H1 (cell line): Measurements from ENCODE around the gene ALOX15. TPM values are rescaled to one million over a fixed set of nuclear protein-coding genes. Genes with fewer than 3 reads are reported as not detected.

Experiments used
- CTCF ChIA-PET: fragments of 300-600 bp; sonication (Branson Sonifier 250); formaldehyde crosslinking; loops from one replicate; lab custom pipeline; 2021; ENCODE audit not compliant: partially characterized antibody; lab: Charles Lee
- POLR2A ChIA-PET: fragments of 300-600 bp; sonication (Branson Sonifier 250); formaldehyde crosslinking; loops from one replicate; lab custom pipeline; 2021; ENCODE audit warnings: inconsistent platforms; ENCODE audit not compliant: partially characterized antibody; lab: Charles Lee
- DNase-seq, 2 experiments: peaks; one replicate each; pipeline versions ENCODE4 v3.0.0 to v3.0.0-alpha.2; 2010 to 2022; ENCODE audit warnings: low spot score in 2 of 2, low read depth in 1 of 2, mixed read lengths in 1 of 2
- FAIRE-seq: peaks from 2 replicates; lab custom pipeline; 2011; peaks lifted over from hg19 to GRCh38; lab: Jason Lieb, UNC
- H2AFZ ChIP-seq: 2 replicates; pipeline ENCODE4 v1.8.1; 2012; ENCODE audit warnings: low read length, inconsistent platforms
- H2AK5ac ChIP-seq: 2 replicates; pipeline ENCODE4 v1.6.1; 2013; ENCODE audit warnings: low read depth, low read length
- H2BK120ac ChIP-seq: replicated peaks from 2 replicates; pipeline ENCODE3; 2013; ENCODE audit warnings: low read depth, low read length, inconsistent platforms
- H2BK12ac ChIP-seq: 2 replicates; pipeline ENCODE4 v1.6.1; 2013; ENCODE audit warnings: low read depth, low read length
- H2BK15ac ChIP-seq: 2 replicates; pipeline ENCODE4 v1.6.1; 2013; ENCODE audit warnings: low read length
- H2BK20ac ChIP-seq: 2 replicates; pipeline ENCODE4 v1.6.1; 2013; ENCODE audit warnings: low read length
- H2BK5ac ChIP-seq: 2 replicates; pipeline ENCODE4 v1.6.1; 2013; ENCODE audit warnings: low read depth, low read length
- H3K14ac ChIP-seq: 2 replicates; pipeline ENCODE4 v1.6.1; 2013; ENCODE audit warnings: inconsistent platforms; ENCODE audit not compliant: insufficient read length
- H3K18ac ChIP-seq: 2 replicates; pipeline ENCODE4 v1.6.1; 2013; ENCODE audit warnings: low read length; ENCODE audit errors: extremely low read depth
- H3K23ac ChIP-seq: 2 replicates; pipeline ENCODE4 v1.6.1; 2013; ENCODE audit warnings: inconsistent platforms; ENCODE audit not compliant: insufficient read length
- H3K23me2 ChIP-seq: 2 replicates; pipeline ENCODE4 v1.6.1; 2013; ENCODE audit warnings: low read depth, low read length
- H3K27ac ChIP-seq: 2 replicates; pipeline ENCODE4 v1.6.1; 2011; ENCODE audit warnings: low read depth, low read length, inconsistent platforms
- H3K27me3 ChIP-seq, 4 experiments: replicated peaks in 1 of 4; 1 replicate in 1 of 4; 2 replicates in 3 of 4; pipeline versions ENCODE4 v1.6.1 to v1.8.1; 2011 to 2013; ENCODE audit warnings: low read length in 3 of 4, mild to moderate bottlenecking in 3 of 4, inconsistent platforms in 2 of 4, mixed read lengths in 2 of 4, moderate library complexity in 1 of 4; ENCODE audit not compliant: control insufficient read depth in 3 of 4, insufficient read depth in 3 of 4; ENCODE audit errors: extremely low read depth in 1 of 4
- H3K36me3 ChIP-seq, 4 experiments: 2 replicates each; pipeline versions ENCODE4 v1.6.1 to v1.8.1; 2011 to 2013; ENCODE audit warnings: mild to moderate bottlenecking in 4 of 4, low read length in 3 of 4, moderate library complexity in 2 of 4, control low read depth in 1 of 4, inconsistent platforms in 1 of 4; ENCODE audit not compliant: insufficient read depth in 4 of 4, control insufficient read depth in 2 of 4
- H3K4ac ChIP-seq: replicated peaks from 2 replicates; pipeline ENCODE3; 2013; ENCODE audit warnings: low read length, low read depth, mixed read lengths, inconsistent platforms; ENCODE audit not compliant: insufficient read length
- H3K4me1 ChIP-seq, 4 experiments: replicated peaks in 1 of 4; 1 replicate in 1 of 4; 2 replicates in 3 of 4; pipeline versions ENCODE4 v1.6.1 to v1.8.1; 2011 to 2013; ENCODE audit warnings: low read length in 3 of 4, inconsistent platforms in 2 of 4, mixed read lengths in 1 of 4; ENCODE audit not compliant: insufficient read depth in 4 of 4, control insufficient read depth in 3 of 4
- H3K4me2 ChIP-seq, 2 experiments: 2 replicates each; pipeline versions ENCODE4 v1.6.1 to v1.8.1; 2011 to 2013; ENCODE audit warnings: low read depth in 2 of 2, low read length in 2 of 2, control low read depth in 1 of 2, inconsistent platforms in 1 of 2, mild to moderate bottlenecking in 1 of 2; ENCODE audit not compliant: insufficient read depth in 1 of 2
- H3K4me3 ChIP-seq, 4 experiments: fragments of 200-600, 300-600 bp in 1 of 4; sonication (generic), shearing (Covaris generic), sonication (Bioruptor Twin) in 1 of 4; 2 replicates each; pipeline versions ENCODE4 v1.5.1 to v1.8.1; 2011 to 2016; ENCODE audit warnings: low read length in 4 of 4, low read depth in 3 of 4, control low read depth in 2 of 4, inconsistent platforms in 2 of 4, mild to moderate bottlenecking in 2 of 4, mixed read lengths in 1 of 4, moderate library complexity in 1 of 4; ENCODE audit not compliant: insufficient read depth in 2 of 4; ENCODE audit errors: extremely low read depth in 1 of 4
- H3K56ac ChIP-seq: replicated peaks from 2 replicates; pipeline ENCODE3; 2013; ENCODE audit warnings: low read depth, mild to moderate bottlenecking, mixed read lengths, low read length, inconsistent platforms; ENCODE audit not compliant: insufficient read length
- H3K79me1 ChIP-seq: 2 replicates; pipeline ENCODE4 v1.6.1; 2013; ENCODE audit warnings: low read depth, low read length, control low read depth
- H3K79me2 ChIP-seq, 2 experiments: 2 replicates each; pipeline versions ENCODE4 v1.6.1 to v1.8.1; 2012 to 2013; ENCODE audit warnings: low read length in 2 of 2, mild to moderate bottlenecking in 2 of 2, inconsistent platforms in 1 of 2; ENCODE audit not compliant: insufficient read depth in 2 of 2, control insufficient read depth in 1 of 2
- H3K9ac ChIP-seq, 4 experiments: replicated peaks in 1 of 4; 1 replicate in 1 of 4; 2 replicates in 3 of 4; pipeline versions ENCODE4 v1.6.1 to v1.8.1; 2011 to 2013; ENCODE audit warnings: low read depth in 3 of 4, low read length in 3 of 4, control low read depth in 2 of 4, mild to moderate bottlenecking in 2 of 4, moderate library complexity in 2 of 4, inconsistent platforms in 1 of 4; ENCODE audit errors: extremely low read depth in 1 of 4
- H3K9me3 ChIP-seq, 2 experiments: 2 replicates each; pipeline versions ENCODE4 v1.6.1 to v1.8.1; 2012 to 2013; ENCODE audit warnings: mild to moderate bottlenecking in 2 of 2, moderate library complexity in 2 of 2, control low read depth in 1 of 2, inconsistent platforms in 1 of 2, low read depth in 1 of 2, low read length in 1 of 2, mixed read lengths in 1 of 2; ENCODE audit not compliant: insufficient read depth in 2 of 2
- H4K20me1 ChIP-seq, 2 experiments: replicated peaks in 1 of 2; 2 replicates each; pipeline versions ENCODE3 to v1.8.1; 2011 to 2013; ENCODE audit warnings: inconsistent platforms in 2 of 2, low read length in 2 of 2, mild to moderate bottlenecking in 1 of 2; ENCODE audit not compliant: insufficient read depth in 2 of 2, control insufficient read depth in 1 of 2
- H4K5ac ChIP-seq: 2 replicates; pipeline ENCODE4 v1.6.1; 2013; ENCODE audit warnings: low read length, low read depth, mixed read lengths, inconsistent platforms; ENCODE audit not compliant: insufficient read length
- H4K8ac ChIP-seq: 2 replicates; pipeline ENCODE4 v1.8.0; 2013; ENCODE audit warnings: mild to moderate bottlenecking, moderate library complexity, low read length, inconsistent platforms; ENCODE audit not compliant: insufficient read depth; ENCODE audit errors: extremely low read depth
- H4K91ac ChIP-seq: replicated peaks from 2 replicates; pipeline ENCODE3; 2013; ENCODE audit warnings: low read length, mixed read lengths, inconsistent platforms; ENCODE audit not compliant: insufficient read length
- BACH1 ChIP-seq: IDR thresholded peaks from 2 replicates; pipeline ENCODE4 v1.6.1; 2012; ENCODE audit warnings: low read length, improper control_type of control experiment
- HDAC6 ChIP-seq: IDR thresholded peaks from one replicate; pipeline ENCODE4 v1.7.1; 2012; ENCODE audit warnings: low read depth, mild to moderate bottlenecking, inconsistent platforms, low read length, moderate library complexity
- JUND ChIP-seq: IDR thresholded peaks from 2 replicates; pipeline ENCODE4 v1.6.1; 2011; ENCODE audit warnings: mild to moderate bottlenecking, improper control_type of control experiment, low read length
- NANOG ChIP-seq: IDR thresholded peaks from 2 replicates; pipeline ENCODE4 v1.6.1; 2011; ENCODE audit warnings: low read length, low read depth, mild to moderate bottlenecking, inconsistent platforms; ENCODE audit not compliant: insufficient read depth, poor library complexity, severe bottlenecking
- NRF1 ChIP-seq: IDR thresholded peaks from 2 replicates; pipeline ENCODE4 v1.6.1; 2011; ENCODE audit warnings: mild to moderate bottlenecking, low read depth, low read length, improper control_type of control experiment
- RBBP5 ChIP-seq: IDR thresholded peaks from 2 replicates; pipeline ENCODE4 v1.7.1; 2012; ENCODE audit warnings: low read depth, mild to moderate bottlenecking, inconsistent platforms, low read length, moderate library complexity, borderline replicate concordance
- RFX5 ChIP-seq: IDR thresholded peaks from 2 replicates; pipeline ENCODE4 v1.6.1; 2011; ENCODE audit warnings: low read depth, low read length, improper control_type of control experiment, borderline replicate concordance
- SAP30 ChIP-seq: fragments of 300-600 bp; sonication (generic); IDR thresholded peaks from 2 replicates; pipeline ENCODE4 v1.7.1; 2012; ENCODE audit warnings: low read length, moderate library complexity, mild to moderate bottlenecking, inconsistent platforms; ENCODE audit not compliant: insufficient read depth, insufficient replicate concordance
- SP4 ChIP-seq: IDR thresholded peaks from 2 replicates; pipeline ENCODE4 v1.6.1; 2012; ENCODE audit warnings: low read length, inconsistent platforms
- WGBS, 2 experiments: shearing (Covaris generic) in 1 of 2; methylation state at CpG; one replicate each; pipeline versions ENCODE4 v1.1.6 to v1.1.7; 2013 to 2015; ENCODE audit warnings: low lambda C conversion rate in 2 of 2, mixed read lengths in 2 of 2, inconsistent platforms in 1 of 2, low coverage in 1 of 2, missing lambda C conversion rate in 1 of 2; ENCODE audit not compliant: insufficient replicate concordance in 2 of 2, insufficient coverage in 1 of 2, insufficient read length in 1 of 2; ENCODE audit errors: extremely low coverage in 1 of 2, missing lambda C conversion rate in 1 of 2; 5-methylcytosine and 5-hydroxymethylcytosine counted together
- polyA plus RNA-seq, 7 experiments: library from polyadenylated mRNA; depleted of rRNA in 3 of 7; stranded (reverse) in 5 of 7; unstranded in 2 of 7; fragments of >200 nt in 5 of 7; fragments of 200-250 nt in 2 of 7; gene quantifications; 1 replicate in 5 of 7; 2 replicates in 1 of 7; 4 replicates in 1 of 7; pipeline versions ENCODE4 v1.2.1 to v1.2.3, GENCODE V29; 2011 to 2013; ENCODE audit warnings: missing spikeins in 2 of 7, mixed read lengths in 2 of 7
- total RNA-seq: library from RNA; stranded (reverse); fragmentation: NEBNext Ultra II Directional; extraction: Animal tissue kit (Norgen Biotek cat#: 25700); gene quantifications from 2 replicates; pipeline ENCODE4 v1.2.1, GENCODE V29; 2021

ALOX15 gene
- total and polyA plus RNA-seq, 2 of the 8 experiments (the other 6 are each of a cell fraction or from before 2014, with no cell fraction given) = 1.5 to 1.7 TPM

DNA sequence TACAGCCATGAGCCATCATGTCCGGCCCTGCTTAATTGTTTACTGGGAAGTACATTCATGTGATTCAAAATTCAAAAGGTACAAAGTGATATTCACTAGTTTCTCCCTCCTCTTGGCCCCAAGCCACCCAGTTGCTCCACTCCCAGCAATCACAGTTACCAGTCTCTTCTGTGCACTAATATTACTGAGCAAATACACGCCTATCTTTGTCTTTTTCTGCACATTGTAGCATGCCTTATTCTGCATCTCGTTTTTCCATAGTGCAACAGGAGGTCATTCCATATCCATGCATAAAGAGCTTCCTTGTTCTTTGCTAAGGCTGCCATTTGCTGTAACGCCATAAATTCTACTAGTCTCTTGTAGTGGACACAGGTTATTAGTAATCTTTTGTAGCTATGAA is 2.2 kb upstream of the ALOX15 start:
- 86% methylated on average over 4 of the region's 4 CpGs; no CpG with 5 or more reads in 1 of the 2 experiments for WGBS, 2 experiments
- Histone ChIP-seq H2AFZ (no peak overlapping the region), H2BK12ac (no peak overlapping the region), H3K18ac (no peak overlapping the region), H2BK20ac (no peak overlapping the region), H4K5ac (no peak overlapping the region), H3K4ac (no peak overlapping the region), H3K4me2 (no peak overlapping the region), H3K14ac (no peak overlapping the region), H3K27me3 (peaks cover 23 to 44% (median 38%) of the 10 kb centered on the region in 4 experiments), H3K9me3 (no peaks in the 10 kb centered on the region), H2AK5ac (no peak overlapping the region), H3K79me2 (no peaks in the 10 kb centered on the region), H3K9ac (no peak overlapping the region), H3K23me2 (peaks cover 11% of the 10 kb centered on the region; the same call in 1 of the 2 replicates), H2BK15ac (no peak overlapping the region), H2BK5ac (no peak overlapping the region), H3K23ac (no peak overlapping the region), H4K20me1 (no peaks in the 10 kb centered on the region), H3K56ac (no peak overlapping the region), H4K91ac (no peak overlapping the region), H4K8ac (no peak overlapping the region), H3K27ac (no peak overlapping the region), H3K79me1 (no peaks in the 10 kb centered on the region), H3K36me3 (no peaks in the 10 kb centered on the region), H3K4me3 (no peak overlapping the region), H3K4me1 (peaks cover 0 to 11% (median 7%) of the 10 kb centered on the region in 4 experiments; a peak in 6 of 7 replicates), H2BK120ac (no peak overlapping the region)
- no peak for FAIRE-seq
- CTCF ChIA-PET = interaction anchor here (0.9 to 1.5 kb wide), 4 partner anchors 20 to 394 kb away, joined by 3 read pairs; no protein-coding TSS in a partner anchor
- no peak for DNase-seq
- POLR2A ChIA-PET = no interaction called here
- no peak for TF ChIP-seq HDAC6
- no peak for TF ChIP-seq NANOG
- TF ChIP-seq RBBP5 = no peak
- no peak for TF ChIP-seq SP4
- no peak for TF ChIP-seq SAP30
- no peak for TF ChIP-seq NRF1
- no peak for TF ChIP-seq BACH1
- no peak for TF ChIP-seq JUND
- TF ChIP-seq RFX5 = no peak
